Activated T-helper 9 cell treated with anti-CD3 and anti-CD28 coated beads, Interleukin-2, amount 50 U/mL, for 16 hours (primary cell): ENCODE results near the gene LTK.
"Not testable (repeated sequence)": the region's sequence is repeated elsewhere in the genome, so short reads cannot be mapped to it uniquely, and the experiment has no call there.

Experiments used
- DNase-seq: peaks from one replicate; pipeline ENCODE4 v3.0.0-alpha.2; 2020; ENCODE audit warnings: low read depth

Gene LTK

DNA sequence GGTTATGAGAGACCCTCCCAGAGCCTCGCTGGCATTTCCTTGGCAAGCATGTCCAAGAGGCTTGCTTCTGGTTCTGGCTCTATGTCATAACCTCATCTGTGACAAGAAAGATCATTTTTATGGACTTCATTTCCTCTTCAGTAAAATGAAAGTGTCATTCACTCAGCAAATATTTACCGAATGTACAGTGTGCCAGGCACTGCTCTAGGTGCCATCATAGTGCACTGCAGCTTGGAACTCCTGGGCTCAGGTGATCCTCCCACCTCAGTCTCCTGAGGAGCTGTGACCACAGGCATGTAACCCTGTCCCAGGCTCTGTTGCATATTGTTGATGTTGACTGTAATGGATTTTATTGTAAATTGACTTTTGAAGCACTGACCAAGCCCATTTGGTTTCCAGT lies 38.7 kb downstream of the LTK start:
- no peak for DNase-seq

DNA sequence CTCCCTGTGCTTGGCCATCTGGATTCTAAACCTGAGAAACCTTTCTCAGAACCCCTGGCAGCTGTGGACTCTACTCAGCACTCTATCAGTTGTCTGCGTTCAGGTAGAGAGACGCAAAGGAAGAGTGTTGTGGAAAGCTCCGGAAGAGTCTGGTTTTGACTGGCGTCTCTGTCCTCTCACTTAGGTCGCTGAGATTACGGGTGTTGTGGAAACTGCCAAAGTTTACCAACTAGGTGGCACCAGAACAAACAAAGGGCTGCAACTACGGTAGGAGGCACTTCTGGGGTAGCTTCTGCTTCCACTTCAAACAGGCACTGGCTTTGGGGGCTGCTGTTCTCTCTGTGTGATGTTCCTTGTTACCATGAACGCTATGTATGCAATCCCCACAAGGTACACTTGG lies 39.2 kb downstream of the LTK start:
- DNase-seq = no peak

DNA sequence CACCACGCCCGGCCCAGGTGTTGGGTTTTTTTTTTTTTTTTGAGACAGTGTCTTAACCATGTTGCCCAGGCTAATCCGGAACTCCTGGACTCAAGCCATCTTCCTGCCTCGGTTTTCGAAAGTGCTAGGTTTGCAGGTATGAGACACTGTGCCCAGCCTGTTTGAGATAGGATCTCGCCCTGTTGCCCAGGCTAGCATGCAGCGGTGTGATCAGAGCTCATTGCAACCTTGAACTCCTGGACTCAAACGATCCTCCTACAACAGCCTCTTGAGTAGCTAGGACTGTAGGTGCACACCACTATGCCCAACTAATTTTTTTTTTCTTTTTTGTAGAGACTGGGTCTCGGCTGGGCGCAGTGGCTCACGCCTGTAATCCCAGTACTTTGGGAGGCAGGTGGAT lies 40.2 kb downstream of the LTK start:
- DNase-seq = no peak

DNA sequence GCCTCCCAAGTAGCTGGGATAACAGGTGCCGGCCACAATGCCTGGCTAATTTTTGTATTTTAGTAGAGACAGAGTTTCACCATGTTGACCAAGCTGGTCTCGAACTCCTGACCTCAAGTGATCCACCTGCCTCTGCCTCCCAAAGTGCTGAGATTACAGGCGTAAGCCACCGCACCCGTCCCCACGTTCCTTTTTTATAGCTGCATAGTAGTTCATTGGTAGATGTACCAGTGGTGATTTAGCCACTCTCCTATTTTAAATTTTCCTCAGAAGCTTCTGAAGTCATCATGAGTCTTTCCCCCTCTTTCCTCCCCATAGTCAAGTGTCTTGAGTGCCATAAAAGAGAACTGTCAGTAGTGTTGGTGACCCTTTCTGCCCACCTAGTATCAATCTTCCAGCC lies 44.0 kb downstream of the LTK start:
- not testable (repeated sequence) for DNase-seq

DNA sequence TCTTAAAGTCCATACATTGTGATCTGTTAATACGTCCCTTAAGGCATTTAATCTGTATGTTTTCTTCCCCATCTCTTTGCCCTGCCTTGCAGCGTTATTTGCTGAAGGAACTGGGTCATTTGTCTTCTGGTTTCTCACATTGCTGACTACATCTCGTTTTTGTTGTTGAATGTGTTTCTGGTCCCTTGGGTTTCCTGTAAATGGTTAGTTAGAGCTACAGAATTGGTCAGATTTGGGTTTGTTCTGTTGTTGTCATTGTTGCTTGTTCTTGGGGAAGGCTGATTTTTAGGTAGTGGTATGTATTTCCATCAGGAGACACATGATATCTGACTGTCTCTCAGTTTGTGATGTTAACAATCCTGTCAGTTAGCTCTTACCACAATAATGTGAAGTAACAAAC lies 46.9 kb downstream of the LTK start:
- no peak for DNase-seq

DNA sequence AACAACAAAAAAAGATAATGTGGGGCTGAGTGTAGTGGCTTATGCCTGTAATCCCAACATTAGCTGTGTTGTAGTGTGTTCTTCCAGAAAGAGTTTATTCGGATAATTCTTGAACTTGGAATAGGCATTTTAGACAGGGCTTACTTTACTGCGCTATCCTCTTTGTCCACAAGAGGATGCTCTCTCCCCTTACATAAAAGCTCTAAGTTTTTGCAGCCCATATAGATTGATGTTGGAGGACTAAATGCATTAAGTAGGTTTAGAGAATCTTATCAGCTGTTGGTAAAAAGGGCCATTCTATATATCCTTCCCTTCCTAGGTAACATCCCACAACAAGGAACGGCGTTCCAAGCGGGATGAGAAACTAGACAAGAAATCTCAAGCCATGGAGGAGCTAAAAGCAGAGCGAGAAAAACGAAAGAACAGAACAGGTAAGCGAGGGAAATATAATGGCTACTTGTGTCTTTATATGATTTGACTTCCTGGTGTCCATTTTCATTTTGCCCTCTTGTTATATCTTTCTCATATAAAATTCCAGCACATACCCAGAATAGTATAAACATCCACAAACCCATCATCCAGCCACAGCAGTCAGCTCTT lies 47.7 kb downstream of the LTK start:
- DNase-seq = no peak

DNA sequence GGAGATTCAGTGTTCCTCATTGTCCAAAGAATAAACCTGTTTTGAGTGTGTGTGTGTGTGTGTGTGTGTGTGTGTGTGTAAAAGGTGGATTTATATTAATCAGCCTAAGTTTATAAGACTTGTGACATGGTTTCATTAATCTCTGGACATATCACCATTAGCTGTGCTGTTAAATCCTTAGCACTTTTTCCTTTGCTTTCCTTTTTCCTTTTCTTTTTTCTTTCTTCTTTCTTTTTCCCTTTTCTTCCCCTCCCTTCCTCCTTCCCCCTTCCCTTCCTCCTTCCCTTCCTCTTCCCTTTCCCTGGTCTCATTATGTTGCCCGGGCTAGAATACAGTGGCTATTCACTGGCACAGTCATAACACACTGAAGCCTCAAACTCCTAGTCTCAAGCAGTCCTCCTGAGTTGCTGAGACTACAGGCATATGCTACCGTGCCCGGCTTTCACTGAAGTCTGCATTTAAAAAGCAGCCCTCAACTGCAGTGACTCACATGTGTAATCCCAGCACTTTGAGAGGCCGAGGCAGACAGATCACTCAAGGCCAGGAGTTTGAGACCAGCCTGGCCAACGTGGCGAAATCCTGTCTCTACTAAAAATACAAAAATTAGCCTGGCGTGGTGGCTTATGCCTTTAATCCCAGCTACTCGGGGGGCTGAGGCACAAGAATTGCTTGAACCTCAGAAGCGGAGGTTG lies 48.6 kb downstream of the LTK start:
- DNase-seq = no peak

DNA sequence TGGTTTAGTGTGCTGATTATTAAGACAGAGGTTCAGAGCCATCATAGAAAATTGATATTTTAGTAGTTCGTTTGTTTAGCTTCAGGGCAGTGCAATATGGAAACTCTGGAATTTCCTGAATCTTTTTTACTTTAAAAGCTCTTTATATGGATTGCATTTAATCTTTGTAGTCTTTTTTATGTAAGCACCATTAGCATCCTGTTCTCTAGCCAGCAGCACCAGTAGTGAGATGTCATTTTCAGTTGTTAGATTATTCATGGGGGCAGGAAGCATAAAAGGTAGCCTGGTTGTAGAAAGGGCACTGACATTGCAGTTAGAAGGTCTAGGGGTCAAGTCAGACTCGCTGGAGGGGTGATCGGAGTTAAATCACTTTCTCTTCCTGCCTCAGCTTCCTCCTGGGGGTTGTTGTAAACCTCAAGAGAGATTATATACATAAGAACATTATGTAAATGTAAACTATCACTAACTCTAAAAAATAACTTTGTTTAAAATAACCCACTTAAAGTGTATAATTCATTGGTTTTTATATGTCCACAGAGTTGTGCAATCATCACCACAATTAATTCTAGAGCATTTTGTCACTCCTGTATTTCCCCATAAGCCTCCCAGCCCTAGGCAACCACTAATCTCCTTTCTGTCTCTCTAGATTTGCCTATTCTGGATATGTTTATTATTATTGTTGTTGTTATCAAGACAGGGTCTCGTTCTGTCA lies 51.4 kb downstream of the LTK start:
- no peak for DNase-seq
